ENCODE measurements around the gene ETV2.

Gene ETV2

DNA sequence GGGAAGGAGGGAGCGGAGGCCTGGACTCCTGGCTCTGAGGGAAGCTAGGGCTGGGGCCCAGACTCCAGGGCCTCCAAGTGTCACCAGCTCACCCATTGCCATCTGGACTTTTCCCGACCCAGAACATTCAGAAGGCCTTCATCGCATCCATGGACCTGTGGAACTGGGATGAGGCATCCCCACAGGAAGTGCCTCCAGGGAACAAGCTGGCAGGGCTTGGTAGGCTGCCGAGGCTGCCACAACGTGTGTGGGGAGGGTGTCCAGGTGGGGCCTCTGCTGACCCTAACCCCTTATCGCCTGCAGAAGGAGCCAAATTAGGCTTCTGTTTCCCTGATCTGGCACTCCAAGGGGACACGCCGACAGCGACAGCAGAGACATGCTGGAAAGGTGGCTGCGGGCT is 767 bp downstream of the ETV2 start:
- Histone ChIP-seq H3K9ac (ENCODE audit: low read length) (peak overlapping the region; percentile 56; the same call in 1 of the 2 replicates), H3K4me1 (ENCODE audit: low read length) (peaks cover 21% of the 10 kb centered on the region), H3K36me3 (replicated peaks; ENCODE audit: low read depth, low read length) (peaks cover 12% of the 10 kb centered on the region), H3K4me3 (ENCODE audit: low read length) (peak overlapping the region; percentile 71; the same call in 1 of the 2 replicates), H3K27me3 (ENCODE audit: low read depth, low read length) (no peaks in the 10 kb centered on the region), H3K9me3 (ENCODE audit: insufficient read depth, low read length) (no peaks in the 10 kb centered on the region), H3K79me2 (ENCODE audit: low read length) (no peaks in the 10 kb centered on the region), H2AFZ (ENCODE audit: low read depth, low read length) (no peak overlapping the region), H3K4me2 (ENCODE audit: low read length) (peak overlapping the region; percentile 94), H4K20me1 (ENCODE audit: insufficient read depth, low read length) (no peaks in the 10 kb centered on the region), H3K27ac (ENCODE audit: low read length) (no peak overlapping the region)
- TF ChIP-seq EZH2phosphoT487 (IDR thresholded peaks at IDR 0.05; ENCODE audit: low read depth) = no peak
- TF ChIP-seq, protein P1, sequence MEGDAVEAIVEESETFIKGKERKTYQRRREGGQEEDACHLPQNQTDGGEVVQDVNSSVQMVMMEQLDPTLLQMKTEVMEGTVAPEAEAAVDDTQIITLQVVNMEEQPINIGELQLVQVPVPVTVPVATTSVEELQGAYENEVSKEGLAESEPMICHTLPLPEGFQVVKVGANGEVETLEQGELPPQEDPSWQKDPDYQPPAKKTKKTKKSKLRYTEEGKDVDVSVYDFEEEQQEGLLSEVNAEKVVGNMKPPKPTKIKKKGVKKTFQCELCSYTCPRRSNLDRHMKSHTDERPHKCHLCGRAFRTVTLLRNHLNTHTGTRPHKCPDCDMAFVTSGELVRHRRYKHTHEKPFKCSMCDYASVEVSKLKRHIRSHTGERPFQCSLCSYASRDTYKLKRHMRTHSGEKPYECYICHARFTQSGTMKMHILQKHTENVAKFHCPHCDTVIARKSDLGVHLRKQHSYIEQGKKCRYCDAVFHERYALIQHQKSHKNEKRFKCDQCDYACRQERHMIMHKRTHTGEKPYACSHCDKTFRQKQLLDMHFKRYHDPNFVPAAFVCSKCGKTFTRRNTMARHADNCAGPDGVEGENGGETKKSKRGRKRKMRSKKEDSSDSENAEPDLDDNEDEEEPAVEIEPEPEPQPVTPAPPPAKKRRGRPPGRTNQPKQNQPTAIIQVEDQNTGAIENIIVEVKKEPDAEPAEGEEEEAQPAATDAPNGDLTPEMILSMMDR (IDR thresholded peaks at IDR 0.05; ENCODE audit: low read depth, low read length) = no peak

- H2AFZ ChIP-seq (ENCODE audit: low read depth, low read length) = peak overlapping the region; percentile 97
- no peak for TF ChIP-seq EZH2phosphoT487 (IDR thresholded peaks at IDR 0.05; ENCODE audit: low read depth)
- TF ChIP-seq, protein P1 (IDR thresholded peaks at IDR 0.05; ENCODE audit: low read depth, low read length) = no peak
- peak overlapping the region; percentile 76 for H3K9ac ChIP-seq (ENCODE audit: low read length)
- H3K4me2 ChIP-seq (ENCODE audit: low read length) = peak overlapping the region; percentile 94
- peaks cover 21% of the 10 kb centered on the region for H3K4me1 ChIP-seq (ENCODE audit: low read length)
- no peaks in the 10 kb centered on the region for H3K79me2 ChIP-seq (ENCODE audit: low read length)
- no peaks in the 10 kb centered on the region for H3K27me3 ChIP-seq (ENCODE audit: low read depth, low read length)
- H3K36me3 ChIP-seq (replicated peaks; ENCODE audit: low read depth, low read length) = peaks cover 7% of the 10 kb centered on the region
- peak overlapping the region; percentile 65 for H3K27ac ChIP-seq (ENCODE audit: low read length)
- no peaks in the 10 kb centered on the region for H4K20me1 ChIP-seq (ENCODE audit: insufficient read depth, low read length)
- no peaks in the 10 kb centered on the region for H3K9me3 ChIP-seq (ENCODE audit: insufficient read depth, low read length)
- peak overlapping the region; percentile 82 for H3K4me3 ChIP-seq (ENCODE audit: low read length)
These were observed 1.3 kb downstream of the ETV2 start for GRCh38 chr19:35642798-35643254.

- Histone ChIP-seq H3K9ac (ENCODE audit: low read length) (peak overlapping the region; percentile 76), H3K36me3 (replicated peaks; ENCODE audit: low read depth, low read length) (peaks cover under 1% of the 10 kb centered on the region), H3K4me3 (ENCODE audit: low read length) (peak overlapping the region; percentile 82), H3K9me3 (ENCODE audit: insufficient read depth, low read length) (no peaks in the 10 kb centered on the region), H3K4me1 (ENCODE audit: low read length) (peaks cover 21% of the 10 kb centered on the region), H3K4me2 (ENCODE audit: low read length) (peak overlapping the region; percentile 94), H2AFZ (ENCODE audit: low read depth, low read length) (peak overlapping the region; percentile 97), H3K27me3 (ENCODE audit: low read depth, low read length) (no peaks in the 10 kb centered on the region), H4K20me1 (ENCODE audit: insufficient read depth, low read length) (no peaks in the 10 kb centered on the region), H3K27ac (ENCODE audit: low read length) (peak overlapping the region; percentile 65), H3K79me2 (ENCODE audit: low read length) (peaks cover 4% of the 10 kb centered on the region)
- no peak for TF ChIP-seq EZH2phosphoT487 (IDR thresholded peaks at IDR 0.05; ENCODE audit: low read depth)
- TF ChIP-seq, protein P1 (IDR thresholded peaks at IDR 0.05; ENCODE audit: low read depth, low read length) = 0 out of 2 replicates have a peak, but pooled peaks have one; percentile 6
These were observed 2.0 kb downstream of the ETV2 start for GRCh38 chr19:35643255-35644205.
